Nephron progenitor cell (in vitro differentiated cells): Measurements from ENCODE around the gene DPP3.
"Not testable (repeated sequence)": the region's sequence is repeated elsewhere in the genome, so short reads cannot be mapped to it uniquely, and the experiment has no call there.

Experiments used
- DNase-seq: peaks from one replicate; pipeline ENCODE4 v3.0.0; 2021
- H3K27ac Mint-ChIP-seq: 2 replicates; pipeline ENCODE4 v1.8.0; 2021; ENCODE audit warnings: mild to moderate bottlenecking, moderate library complexity, mixed read lengths
- H3K27me3 Mint-ChIP-seq: 2 replicates; pipeline ENCODE4 v1.8.0; 2021; ENCODE audit warnings: mild to moderate bottlenecking, low read depth, mixed read lengths; ENCODE audit not compliant: poor library complexity
- H3K36me3 Mint-ChIP-seq: 2 replicates; pipeline ENCODE4 v1.8.0; 2021; ENCODE audit warnings: low read depth, mixed read lengths
- H3K4me1 Mint-ChIP-seq: 2 replicates; pipeline ENCODE4 v1.8.0; 2021; ENCODE audit warnings: mixed read lengths
- H3K4me3 Mint-ChIP-seq: 2 replicates; pipeline ENCODE4 v1.8.0; 2021; ENCODE audit warnings: mild to moderate bottlenecking, moderate library complexity, mixed read lengths
- H3K9me3 Mint-ChIP-seq: 2 replicates; pipeline ENCODE4 v1.8.0; 2021; ENCODE audit warnings: mild to moderate bottlenecking, moderate library complexity, mixed read lengths
- TF ChIP-seq, protein P1 (sequence below): fragments of 200-600 bp; sonication (generic); IDR thresholded peaks from 2 replicates; pipeline ENCODE4 v1.5.0; 2021; ENCODE audit warnings: antibody characterized with exemption

DPP3 gene

GRCh38 chr11:66542362-66542761 lies 62.1 kb downstream of the DPP3 start:
- Mint-ChIP-seq H3K27me3 (peaks cover 3% of the 10 kb centered on the region), H3K4me3 (peak overlapping the region; percentile 39), H3K27ac (peak overlapping the region; percentile 61), H3K9me3 (no peaks in the 10 kb centered on the region), H3K36me3 (peaks cover 16% of the 10 kb centered on the region), H3K4me1 (peaks cover 62% of the 10 kb centered on the region)
- DNase-seq, result no peak
- TF ChIP-seq, protein P1, sequence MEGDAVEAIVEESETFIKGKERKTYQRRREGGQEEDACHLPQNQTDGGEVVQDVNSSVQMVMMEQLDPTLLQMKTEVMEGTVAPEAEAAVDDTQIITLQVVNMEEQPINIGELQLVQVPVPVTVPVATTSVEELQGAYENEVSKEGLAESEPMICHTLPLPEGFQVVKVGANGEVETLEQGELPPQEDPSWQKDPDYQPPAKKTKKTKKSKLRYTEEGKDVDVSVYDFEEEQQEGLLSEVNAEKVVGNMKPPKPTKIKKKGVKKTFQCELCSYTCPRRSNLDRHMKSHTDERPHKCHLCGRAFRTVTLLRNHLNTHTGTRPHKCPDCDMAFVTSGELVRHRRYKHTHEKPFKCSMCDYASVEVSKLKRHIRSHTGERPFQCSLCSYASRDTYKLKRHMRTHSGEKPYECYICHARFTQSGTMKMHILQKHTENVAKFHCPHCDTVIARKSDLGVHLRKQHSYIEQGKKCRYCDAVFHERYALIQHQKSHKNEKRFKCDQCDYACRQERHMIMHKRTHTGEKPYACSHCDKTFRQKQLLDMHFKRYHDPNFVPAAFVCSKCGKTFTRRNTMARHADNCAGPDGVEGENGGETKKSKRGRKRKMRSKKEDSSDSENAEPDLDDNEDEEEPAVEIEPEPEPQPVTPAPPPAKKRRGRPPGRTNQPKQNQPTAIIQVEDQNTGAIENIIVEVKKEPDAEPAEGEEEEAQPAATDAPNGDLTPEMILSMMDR, result no peak

DNA sequence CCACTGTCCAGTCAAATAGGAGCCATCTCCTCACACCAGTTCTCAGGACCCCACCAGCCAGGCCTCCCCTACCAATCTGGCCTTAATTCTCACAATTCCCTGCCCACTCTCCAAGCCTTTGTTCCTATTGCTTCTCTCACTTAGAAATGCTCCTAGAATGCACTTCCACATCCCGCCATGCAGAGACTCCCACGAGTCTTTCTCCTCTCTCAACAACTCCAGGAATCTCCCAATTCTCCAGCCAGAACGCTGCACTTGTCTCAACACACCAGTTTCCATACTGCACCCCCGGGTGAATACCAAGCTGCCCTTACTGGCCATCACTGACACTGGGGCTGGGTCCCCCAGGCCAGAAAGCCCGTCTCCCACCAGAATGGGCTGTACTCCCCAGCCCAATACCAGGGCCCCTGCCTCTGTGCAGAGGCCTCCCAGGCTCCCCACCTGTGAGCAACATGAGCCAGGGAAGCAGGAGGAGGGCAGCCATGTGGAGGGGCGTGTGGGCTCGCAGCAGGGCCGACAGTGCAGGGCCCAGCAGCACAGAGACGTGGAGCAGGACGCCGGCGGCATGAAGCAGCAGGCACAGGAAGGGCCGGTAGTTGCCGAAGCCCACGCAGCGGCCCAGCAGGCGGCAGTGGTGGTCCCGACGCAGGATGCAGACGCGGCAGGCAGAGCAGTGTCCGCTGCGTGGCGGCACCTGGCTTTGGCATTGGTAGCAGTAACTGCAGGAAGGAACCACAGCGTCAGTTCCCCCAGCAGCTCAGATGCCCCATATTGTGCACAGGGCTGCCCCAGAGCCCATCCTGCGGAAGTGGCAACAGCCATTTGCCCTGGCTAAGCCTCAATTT lies 63.3 kb downstream of the DPP3 start:
- peak; percentile 70 for DNase-seq
- TF ChIP-seq, protein P1, result peak; percentile 36
- Mint-ChIP-seq H3K4me3 (peak overlapping the region; percentile 68), H3K9me3 (no peaks in the 10 kb centered on the region), H3K27me3 (peaks cover 3% of the 10 kb centered on the region), H3K36me3 (peaks cover 11% of the 10 kb centered on the region), H3K4me1 (peaks cover 71% of the 10 kb centered on the region), H3K27ac (peak overlapping the region; percentile 61)

DNA sequence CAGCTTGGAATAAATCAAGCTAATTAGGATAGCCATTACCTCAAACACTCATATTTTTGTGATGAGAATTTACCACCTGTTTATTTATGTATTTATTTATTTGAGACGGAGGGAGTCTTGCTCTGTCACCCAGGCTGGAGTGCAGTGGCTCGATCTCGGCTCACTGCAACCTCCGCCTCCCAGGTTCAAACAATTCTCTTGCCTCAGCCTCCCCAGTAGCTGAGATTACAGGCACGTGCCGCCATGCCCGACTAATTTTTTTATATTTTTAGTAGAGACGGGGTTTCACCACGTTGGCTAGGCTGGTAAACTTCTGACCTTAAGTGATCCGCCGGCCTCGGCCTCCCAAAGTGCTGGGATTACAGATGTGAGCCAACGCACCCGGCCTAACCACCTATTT lies 64.7 kb downstream of the DPP3 start:
- H3K36me3 Mint-ChIP-seq, H3K27ac Mint-ChIP-seq: not testable (repeated sequence)

DNA sequence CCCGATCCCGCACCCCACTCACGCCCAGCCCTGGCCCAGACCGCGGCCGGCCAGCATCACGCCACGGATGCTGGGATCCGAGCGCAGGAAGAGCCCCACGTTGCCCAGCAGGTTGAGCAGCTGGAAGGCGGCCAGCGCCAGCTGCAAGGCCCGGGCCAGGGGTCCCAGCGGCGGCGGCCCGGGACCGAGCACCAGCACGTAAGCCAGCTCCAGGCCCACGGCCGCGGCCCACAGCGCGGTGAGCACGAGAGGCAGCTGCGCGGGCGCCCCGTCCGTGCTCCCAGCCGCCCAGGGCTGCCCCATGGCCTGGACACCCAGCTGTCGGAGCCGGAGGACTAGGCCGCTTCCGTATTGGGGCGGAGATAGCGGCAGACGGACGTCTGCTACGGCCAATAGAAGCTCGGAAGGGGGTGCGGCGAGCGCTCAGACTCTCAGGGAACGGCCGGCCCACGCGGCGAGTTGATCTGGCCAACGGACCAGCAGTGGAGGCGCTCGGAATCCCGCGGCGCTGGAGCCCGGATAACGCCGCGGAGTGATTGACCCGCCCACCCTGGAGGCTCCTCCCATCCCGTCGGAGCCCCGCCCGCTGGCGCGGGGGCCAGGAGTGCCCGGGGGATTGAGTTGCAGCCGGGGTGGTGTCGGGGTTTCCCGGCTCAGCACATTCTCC lies 65.6 kb downstream of the DPP3 start, which contains the start of gene ZDHHC24:
ZDHHC24 (minus strand) TSS at position 348 of the 667 bp plus-strand sequence; CDS start at position 303, 45 bp downstream.
- peaks cover 3% of the 10 kb centered on the region for H3K27me3 Mint-ChIP-seq
- peaks cover 85% of the 10 kb centered on the region for H3K4me1 Mint-ChIP-seq
- H3K9me3 Mint-ChIP-seq, result no peaks in the 10 kb centered on the region
- peak within 1 kb of the TSS; percentile 88 for H3K4me3 Mint-ChIP-seq
- DNase-seq, result peak; percentile 97
- TF ChIP-seq, protein P1, result no peak
- peaks cover 16% of the 10 kb centered on the region for H3K36me3 Mint-ChIP-seq
- H3K27ac Mint-ChIP-seq, result peak within 1 kb of the TSS; percentile 57

More for the DNA sequence above, 64.7 kb downstream of the DPP3 start:
- not testable (repeated sequence) for H3K9me3 Mint-ChIP-seq, DNase-seq, H3K27me3 Mint-ChIP-seq
- peak overlapping the region; percentile 88 for H3K4me3 Mint-ChIP-seq
- peaks cover 77% of the 10 kb centered on the region for H3K4me1 Mint-ChIP-seq

- peaks cover 82% of the 10 kb centered on the region for H3K4me1 Mint-ChIP-seq
- no peaks in the 10 kb centered on the region for H3K9me3 Mint-ChIP-seq
- peaks cover 21% of the 10 kb centered on the region for H3K36me3 Mint-ChIP-seq
- TF ChIP-seq, protein P1, result no peak
- peak within 1 kb of the TSS; percentile 71 for H3K4me3 Mint-ChIP-seq
- peak within 1 kb of the TSS; percentile 57 for H3K27ac Mint-ChIP-seq
- DNase-seq, result peak; percentile 64
- H3K27me3 Mint-ChIP-seq, result peaks cover under 1% of the 10 kb centered on the region
Measured at GRCh38 chr11:66546368-66546965, 66.2 kb downstream of the DPP3 start, which contains the start of gene ACTN3. ACTN3 (plus strand) TSS chr11:66546903; CDS start chr11:66546938, 35 bp downstream.
